Gastrocnemius medialis (tissue), 4 donors: ENCODE data around the gene KRT27.

ENCODE experiments used
- CTCF ChIP-seq, 5 experiments: fragments of 450-650 bp in 3 of 5; fragments of 200-600 bp in 2 of 5; sonication (generic) in 2 of 5; IDR thresholded peaks in 4 of 5; conservative IDR thresholded peaks in 1 of 5; 1 replicate in 4 of 5; 2 replicates in 1 of 5; pipeline ENCODE4 v1.5.1; 2016 to 2019; ENCODE audit warnings: antibody characterized with exemption in 5 of 5, mild to moderate bottlenecking in 3 of 5, moderate library complexity in 3 of 5
- POLR2A ChIP-seq, 2 donors: fragments of 450-650 bp; IDR thresholded peaks; one replicate each; pipeline ENCODE4 v1.6.1; 2017; ENCODE audit warnings: antibody characterized with exemption in 2 of 2, mild to moderate bottlenecking in 2 of 2, moderate library complexity in 2 of 2

GRCh38 chr17:40760105-40761016 lies 22.0 kb downstream of the KRT27 start:
- TF ChIP-seq CTCF (IDR thresholded peaks at IDR 0.05 in 4 of 5, conservative IDR thresholded peaks at IDR 0.05 in 1 of 5) = no peak
- no peak for TF ChIP-seq POLR2A (IDR thresholded peaks at IDR 0.05)
